ENCODE measurements around the gene MRPL46. TPM values are rescaled to one million over a fixed set of nuclear protein-coding genes. Genes with fewer than 3 reads are reported as not detected.
"Not testable (repeated sequence)": the region's sequence is repeated elsewhere in the genome, so short reads cannot be mapped to it uniquely, and the experiment has no call there.

Gene MRPL46
- total and polyA plus RNA-seq, 3 donors from 2014 or later: 36.9 to 65.0 (median 38.4) TPM

DNA sequence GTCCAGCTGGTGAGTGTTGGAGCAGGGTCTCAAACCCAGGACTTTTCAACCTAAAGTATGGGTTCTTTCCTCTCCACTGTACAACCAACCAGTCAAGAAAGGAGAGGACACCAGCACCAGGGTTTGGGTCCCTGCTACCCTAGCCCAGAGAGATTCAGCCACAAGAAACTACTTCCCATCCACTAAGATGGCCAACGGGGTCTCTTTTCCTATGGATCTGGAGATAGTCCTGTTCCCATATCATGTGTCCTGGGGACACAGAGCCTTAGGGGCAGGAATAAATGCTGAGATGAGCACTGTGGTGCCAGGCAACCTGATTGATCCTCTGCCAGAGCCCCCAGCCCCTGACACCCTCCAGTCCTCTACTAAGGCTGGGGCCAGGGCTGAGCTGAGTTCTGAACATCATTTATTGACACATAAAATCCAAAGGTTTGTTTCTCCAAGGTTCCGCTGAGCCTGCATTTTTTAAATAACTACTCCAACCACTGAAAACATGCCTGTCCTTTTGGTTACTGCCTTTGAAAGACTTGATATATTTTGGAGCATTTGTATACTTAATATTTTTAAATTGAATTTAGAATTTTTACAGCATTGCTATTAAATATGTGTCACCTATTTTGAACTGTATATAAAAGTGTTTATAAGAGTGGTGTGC, 26.0 kb downstream of the MRPL46 start:
- DNase-seq: no peak
- WGBS, 2 donors: 83 to 85% methylated on average over 2 of the region's 2 CpGs
- intact Hi-C loops (cut with DNase I; ENCODE audit: low total_unique reads): no loop called here
- no peaks in the 10 kb centered on the region for H3K27me3 ChIP-seq
- no peak overlapping the region for H3K4me3 ChIP-seq
- no peaks in the 10 kb centered on the region for H3K4me1 ChIP-seq
- no peaks in the 10 kb centered on the region for H3K36me3 ChIP-seq (ENCODE audit: low read depth, missing control alignments)
- no peak for TF ChIP-seq POLR2A (IDR thresholded peaks at IDR 0.05)
- no peak for TF ChIP-seq CTCF (IDR thresholded peaks at IDR 0.05)
- no peaks in the 10 kb centered on the region for H3K9me3 ChIP-seq
- H3K27ac ChIP-seq: no peak overlapping the region

- no peak for DNase-seq
- intact Hi-C loops (cut with DNase I; ENCODE audit: low total_unique reads): no loop called here
- H3K4me1 ChIP-seq: no peaks in the 10 kb centered on the region
Observed at GRCh38 chr15:88440021-88440420, 27.2 kb downstream of the MRPL46 start.

DNA sequence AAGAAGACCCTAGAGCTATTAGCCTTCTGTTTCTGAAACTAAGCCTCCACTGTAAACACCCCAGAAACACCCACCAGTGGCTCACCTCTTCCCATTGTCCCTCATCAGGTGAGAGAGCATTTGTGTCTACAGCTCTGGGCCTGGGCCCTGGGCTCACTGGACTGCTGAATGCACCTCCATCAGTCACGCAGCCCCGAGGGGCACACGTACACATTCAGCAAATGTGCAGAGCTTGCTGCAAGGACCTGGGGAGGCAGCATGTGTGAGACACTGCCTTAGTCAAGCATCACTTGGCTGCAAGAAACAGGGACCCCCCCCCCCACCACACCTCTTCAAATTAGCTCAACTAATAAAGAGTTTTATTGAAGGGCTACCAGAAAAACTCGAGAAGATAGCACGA, 29.0 kb downstream of the MRPL46 start:
- Histone ChIP-seq H3K9me3 (no peaks in the 10 kb centered on the region), H3K4me3 (no peak overlapping the region), H3K4me1 (no peaks in the 10 kb centered on the region), H3K36me3 (ENCODE audit: low read depth, missing control alignments) (no peaks in the 10 kb centered on the region), H3K27ac (no peak overlapping the region), H3K27me3 (no peaks in the 10 kb centered on the region)
- intact Hi-C loops (cut with DNase I; ENCODE audit: low total_unique reads): no loop called here
- TF ChIP-seq CTCF (IDR thresholded peaks at IDR 0.05) (no peak), POLR2A (IDR thresholded peaks at IDR 0.05) (no peak)
- no peak for DNase-seq
- 77 to 79% methylated on average over 5 of the region's 5 CpGs for WGBS, 2 donors

More at GRCh38 chr15:88440021-88440420, 27.2 kb downstream of the MRPL46 start:
- WGBS, 2 donors: 78 to 90% methylated on average over 1 of the region's 1 CpG
- Histone ChIP-seq H3K9me3 (no peaks in the 10 kb centered on the region), H3K36me3 (ENCODE audit: low read depth, missing control alignments) (no peaks in the 10 kb centered on the region), H3K4me3 (no peak overlapping the region), H3K27ac (no peak overlapping the region), H3K27me3 (no peaks in the 10 kb centered on the region)
- no peak for TF ChIP-seq POLR2A (IDR thresholded peaks at IDR 0.05)

DNA sequence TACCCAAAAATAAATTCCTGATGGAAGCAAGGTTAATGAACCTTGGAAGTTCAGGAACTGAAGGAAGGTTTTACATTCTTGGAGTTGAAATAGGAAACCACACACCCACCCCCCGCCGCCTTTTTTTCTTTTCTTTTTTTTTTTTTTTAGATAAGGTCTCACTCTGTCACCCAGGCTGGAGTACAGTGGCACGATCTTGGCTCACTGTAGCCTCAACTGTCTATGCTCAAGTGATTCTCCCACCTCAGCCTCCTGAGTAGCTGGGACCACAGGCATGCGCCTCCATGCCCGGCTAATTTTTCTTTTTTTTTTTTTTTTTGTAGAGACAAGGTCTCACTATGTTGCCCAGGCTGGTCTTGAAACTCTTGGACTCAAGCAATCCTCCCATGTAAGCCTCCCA, 33.1 kb downstream of the MRPL46 start:
- H3K4me3 ChIP-seq; DNase-seq; H3K4me1 ChIP-seq; H3K36me3 ChIP-seq (ENCODE audit: low read depth, missing control alignments); H3K27me3 ChIP-seq; H3K27ac ChIP-seq; H3K9me3 ChIP-seq; intact Hi-C loops (cut with DNase I; ENCODE audit: low total_unique reads): not testable (repeated sequence)
- WGBS, 2 donors: 77 to 89% methylated on average over 5 of the region's 5 CpGs

DNA sequence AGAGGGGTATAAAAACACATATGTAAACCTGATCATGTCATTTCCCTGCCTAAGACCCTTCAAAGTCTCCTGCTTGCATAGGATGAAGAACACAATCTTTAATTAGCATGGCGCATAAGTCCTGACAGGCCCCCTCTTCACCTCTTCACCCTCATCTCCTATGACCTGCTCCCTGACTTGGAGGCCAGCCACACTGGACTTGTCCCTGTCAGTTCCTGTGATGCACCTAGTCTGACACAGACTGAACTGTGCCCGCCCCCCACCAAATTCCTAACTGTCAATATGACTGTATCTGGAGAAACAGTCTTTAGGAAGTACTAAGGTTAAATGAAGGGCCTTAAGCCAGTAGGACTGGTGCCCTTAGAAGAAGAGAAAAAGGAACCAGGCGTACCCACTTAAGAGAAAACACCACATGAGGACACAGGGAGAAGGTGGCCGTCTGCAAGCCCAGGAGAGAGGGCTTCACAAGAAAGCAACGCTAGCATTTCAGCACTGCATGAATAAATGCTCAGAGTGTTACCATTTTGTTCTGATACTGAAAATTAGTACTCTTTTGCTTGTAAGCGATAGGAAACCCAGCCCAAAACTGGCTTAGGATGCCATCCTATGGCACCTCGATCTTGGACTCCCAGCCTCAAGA, 34.0 kb downstream of the MRPL46 start:
- intact Hi-C loops (cut with DNase I; ENCODE audit: low total_unique reads): no loop called here
- Histone ChIP-seq H3K9me3 (no peaks in the 10 kb centered on the region), H3K4me3 (no peak overlapping the region), H3K27me3 (no peaks in the 10 kb centered on the region), H3K36me3 (ENCODE audit: low read depth, missing control alignments) (no peaks in the 10 kb centered on the region), H3K4me1 (no peaks in the 10 kb centered on the region), H3K27ac (no peak overlapping the region)
- 84 to 85% methylated on average over 7 of the region's 7 CpGs for WGBS, 2 donors
- DNase-seq: no peak
- TF ChIP-seq CTCF (IDR thresholded peaks at IDR 0.05) (no peak), POLR2A (IDR thresholded peaks at IDR 0.05) (no peak)

- H3K9me3 ChIP-seq: no peaks in the 10 kb centered on the region
- no peak overlapping the region for H3K27ac ChIP-seq
- WGBS, 2 donors: 76 to 94% methylated on average over 8 to 10 of the region's 10 CpGs
- no peak overlapping the region for H3K4me3 ChIP-seq
- TF ChIP-seq POLR2A (IDR thresholded peaks at IDR 0.05): no peak
- no peak for TF ChIP-seq CTCF (IDR thresholded peaks at IDR 0.05)
- no peak for DNase-seq
- intact Hi-C loops (cut with DNase I; ENCODE audit: low total_unique reads): no loop called here
- no peaks in the 10 kb centered on the region for H3K4me1 ChIP-seq
- H3K36me3 ChIP-seq (ENCODE audit: low read depth, missing control alignments): no peaks in the 10 kb centered on the region
- H3K27me3 ChIP-seq: no peaks in the 10 kb centered on the region
Observed at GRCh38 chr15:88431441-88431840, 35.7 kb downstream of the MRPL46 start.

All from testis (tissue), 3 donors.